ENCODE results near the gene ACSL5. TPM values are rescaled to one million over a fixed set of nuclear protein-coding genes. Genes with fewer than 3 reads are reported as not detected.

Gene ACSL5
- total and polyA plus RNA-seq, 2 experiments from 2014 or later: not detected

- Mint-ChIP-seq H3K9me3 (no peaks in the 10 kb centered on the region), H3K27ac (no peak overlapping the region), H3K4me1 (no peaks in the 10 kb centered on the region), H3K36me3 (ENCODE audit: low read depth) (no peaks in the 10 kb centered on the region), H3K4me3 (no peak overlapping the region), H3K27me3 (ENCODE audit: insufficient read depth, low read depth, poor library complexity) (peaks cover 2% of the 10 kb centered on the region)
- Histone ChIP-seq H3K9me2 (ENCODE audit: insufficient read depth) (no peaks in the 10 kb centered on the region), H4K20me1 (replicated peaks; ENCODE audit: insufficient read depth) (no peaks in the 10 kb centered on the region), H3K27me3 (ENCODE audit: insufficient read depth) (no peaks in the 10 kb centered on the region), H3K4me3 (no peak overlapping the region), H2AFZ (no peak overlapping the region), H3F3A (replicated peaks; ENCODE audit: low read depth) (no peaks in the 10 kb centered on the region), H3K4me1 (ENCODE audit: insufficient read depth) (no peaks in the 10 kb centered on the region), H3K79me2 (replicated peaks; ENCODE audit: insufficient read depth) (no peaks in the 10 kb centered on the region), H3K4me2 (no peak overlapping the region), H3K27ac (ENCODE audit: low read depth) (no peak overlapping the region), H3K36me3 (ENCODE audit: insufficient read depth) (no peaks in the 10 kb centered on the region)
- TF ChIP-seq ETS1 (IDR thresholded peaks at IDR 0.05) (no peak), EZH2 (IDR thresholded peaks at IDR 0.05; ENCODE audit: low read depth, unreplicated experiment) (no peak), ZNF114 (CRISPR knock-in tag; IDR thresholded peaks at IDR 0.05) (no peak), REST (IDR thresholded peaks at IDR 0.05; ENCODE audit: unreplicated experiment) (no peak), POLR2AphosphoS5 (IDR thresholded peaks at IDR 0.05; ENCODE audit: low read depth) (no peak), JUNB (IDR thresholded peaks at IDR 0.05; ENCODE audit: unreplicated experiment) (no peak), NANOG (IDR thresholded peaks at IDR 0.05; ENCODE audit: borderline replicate concordance) (no peak), CREB1 (CRISPR knock-in tag; IDR thresholded peaks at IDR 0.05; ENCODE audit: low read depth) (no peak)
- ATAC-seq (no peak), DNase-seq (ENCODE audit: low spot score) (no peak)
Observed at GRCh38 chr10:112424651-112425050, 50.7 kb downstream of the ACSL5 start.

GRCh38 chr10:112426111-112426510 lies 52.2 kb downstream of the ACSL5 start:
- no peak overlapping the region for H3K4me3 Mint-ChIP-seq

More at GRCh38 chr10:112426111-112426510, 52.2 kb downstream of the ACSL5 start:
- DNase-seq (ENCODE audit: low spot score) (no peak), ATAC-seq (no peak)
- Histone ChIP-seq H3K4me2 (no peak overlapping the region), H4K20me1 (replicated peaks; ENCODE audit: insufficient read depth) (no peaks in the 10 kb centered on the region), H3K79me2 (replicated peaks; ENCODE audit: insufficient read depth) (no peaks in the 10 kb centered on the region), H3K36me3 (ENCODE audit: insufficient read depth) (no peaks in the 10 kb centered on the region), H3K4me3 (no peak overlapping the region), H2AFZ (no peak overlapping the region), H3K27me3 (ENCODE audit: insufficient read depth) (no peaks in the 10 kb centered on the region), H3K9me2 (ENCODE audit: insufficient read depth) (no peaks in the 10 kb centered on the region), H3K4me1 (ENCODE audit: insufficient read depth) (no peaks in the 10 kb centered on the region), H3K27ac (ENCODE audit: low read depth) (no peak overlapping the region), H3F3A (replicated peaks; ENCODE audit: low read depth) (no peaks in the 10 kb centered on the region)
- Mint-ChIP-seq H3K27me3 (ENCODE audit: insufficient read depth, low read depth, poor library complexity) (peaks cover 4% of the 10 kb centered on the region), H3K9me3 (no peaks in the 10 kb centered on the region), H3K27ac (no peak overlapping the region), H3K36me3 (ENCODE audit: low read depth) (peaks cover 6% of the 10 kb centered on the region), H3K4me1 (no peaks in the 10 kb centered on the region)
- TF ChIP-seq ZNF331 (CRISPR knock-in tag; IDR thresholded peaks at IDR 0.05; ENCODE audit: low read depth) (no peak), STAT1 (IDR thresholded peaks at IDR 0.05; ENCODE audit: unreplicated experiment) (no peak), CTCF (conservative IDR thresholded peaks at IDR 0.05; ENCODE audit: low read depth in 2 of 2) (no peak), JUNB (IDR thresholded peaks at IDR 0.05; ENCODE audit: unreplicated experiment) (no peak), POLR2AphosphoS5 (IDR thresholded peaks at IDR 0.05; ENCODE audit: low read depth) (no peak), CREB1 (CRISPR knock-in tag; IDR thresholded peaks at IDR 0.05; ENCODE audit: low read depth) (no peak)

All from GM23338 (cell line).